Endothelial cell (in vitro differentiated cells): ENCODE data around the gene SALL3. TPM values are rescaled to one million over a fixed set of nuclear protein-coding genes. Genes with fewer than 3 reads are reported as not detected.

Experiments
- DNase-seq: peaks from one replicate; pipeline ENCODE4 v3.0.0; 2021; ENCODE audit warnings: low spot score
- H3K27ac Mint-ChIP-seq: one replicate; pipeline ENCODE4 v1.8.0; 2021; ENCODE audit warnings: mixed read lengths, inconsistent platforms; ENCODE audit not compliant: unreplicated experiment
- H3K27me3 Mint-ChIP-seq: one replicate; pipeline ENCODE4 v1.8.0; 2021; ENCODE audit warnings: mild to moderate bottlenecking, moderate library complexity, mixed read lengths, inconsistent platforms; ENCODE audit not compliant: unreplicated experiment
- H3K36me3 Mint-ChIP-seq: one replicate; pipeline ENCODE4 v1.8.0; 2021; ENCODE audit warnings: mild to moderate bottlenecking, low read depth, mixed read lengths, inconsistent platforms; ENCODE audit not compliant: unreplicated experiment
- H3K4me1 Mint-ChIP-seq: one replicate; pipeline ENCODE4 v1.8.0; 2021; ENCODE audit warnings: mild to moderate bottlenecking, mixed read lengths, inconsistent platforms; ENCODE audit not compliant: unreplicated experiment
- H3K4me3 Mint-ChIP-seq: one replicate; pipeline ENCODE4 v1.8.0; 2021; ENCODE audit warnings: mild to moderate bottlenecking, mixed read lengths, inconsistent platforms; ENCODE audit not compliant: unreplicated experiment
- H3K9me3 Mint-ChIP-seq: one replicate; pipeline ENCODE4 v1.8.0; 2021; ENCODE audit warnings: mixed read lengths, inconsistent platforms; ENCODE audit not compliant: unreplicated experiment
- total RNA-seq: library from RNA; stranded (reverse); fragmentation: NEBNext Ultra II Directional; extraction: Animal tissue kit (Norgen Biotek cat#: 25700); gene quantifications from one replicate; pipeline ENCODE4 v1.2.1, GENCODE V29; 2021; ENCODE audit not compliant: unreplicated experiment
- TF ChIP-seq, protein P1 (sequence below): fragments of 200-600 bp; sonication (generic); IDR thresholded peaks from one replicate; pipeline ENCODE4 v1.5.0; 2021; ENCODE audit warnings: antibody characterized with exemption; ENCODE audit not compliant: unreplicated experiment

The SALL3 gene
- total RNA-seq, 1 donor from 2014 or later = 2.5 TPM

DNA sequence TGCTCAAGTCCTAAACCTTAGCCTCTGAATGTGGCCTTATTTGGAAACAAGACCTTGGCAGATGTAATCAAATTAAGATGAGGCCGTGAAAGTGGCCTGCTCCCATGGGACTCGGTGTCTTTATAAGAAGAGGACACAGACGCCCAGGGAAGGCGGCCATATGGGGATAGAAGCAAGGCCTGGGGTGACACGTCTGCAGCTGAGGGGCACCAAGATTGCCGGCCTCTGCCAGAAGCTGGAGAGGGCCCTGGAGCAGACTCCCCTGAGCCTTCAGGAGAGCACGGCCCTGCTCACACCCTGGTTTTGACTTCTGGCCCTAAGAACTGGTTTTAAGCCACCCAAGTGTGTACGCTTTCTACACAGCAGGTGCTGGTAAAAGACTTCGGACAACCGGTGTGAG is 29.2 kb upstream of the SALL3 start:
- Mint-ChIP-seq H3K9me3 (peaks cover 47% of the 10 kb centered on the region), H3K4me3 (no peak overlapping the region), H3K4me1 (no peaks in the 10 kb centered on the region), H3K27ac (no peak overlapping the region), H3K36me3 (peaks cover 19% of the 10 kb centered on the region), H3K27me3 (peaks cover 10% of the 10 kb centered on the region)
- TF ChIP-seq, protein P1, sequence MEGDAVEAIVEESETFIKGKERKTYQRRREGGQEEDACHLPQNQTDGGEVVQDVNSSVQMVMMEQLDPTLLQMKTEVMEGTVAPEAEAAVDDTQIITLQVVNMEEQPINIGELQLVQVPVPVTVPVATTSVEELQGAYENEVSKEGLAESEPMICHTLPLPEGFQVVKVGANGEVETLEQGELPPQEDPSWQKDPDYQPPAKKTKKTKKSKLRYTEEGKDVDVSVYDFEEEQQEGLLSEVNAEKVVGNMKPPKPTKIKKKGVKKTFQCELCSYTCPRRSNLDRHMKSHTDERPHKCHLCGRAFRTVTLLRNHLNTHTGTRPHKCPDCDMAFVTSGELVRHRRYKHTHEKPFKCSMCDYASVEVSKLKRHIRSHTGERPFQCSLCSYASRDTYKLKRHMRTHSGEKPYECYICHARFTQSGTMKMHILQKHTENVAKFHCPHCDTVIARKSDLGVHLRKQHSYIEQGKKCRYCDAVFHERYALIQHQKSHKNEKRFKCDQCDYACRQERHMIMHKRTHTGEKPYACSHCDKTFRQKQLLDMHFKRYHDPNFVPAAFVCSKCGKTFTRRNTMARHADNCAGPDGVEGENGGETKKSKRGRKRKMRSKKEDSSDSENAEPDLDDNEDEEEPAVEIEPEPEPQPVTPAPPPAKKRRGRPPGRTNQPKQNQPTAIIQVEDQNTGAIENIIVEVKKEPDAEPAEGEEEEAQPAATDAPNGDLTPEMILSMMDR = no peak
- no peak for DNase-seq

- peaks cover 6% of the 10 kb centered on the region for H3K27me3 Mint-ChIP-seq
- no peak overlapping the region for H3K27ac Mint-ChIP-seq
- peaks cover 8% of the 10 kb centered on the region for H3K36me3 Mint-ChIP-seq
- no peak for DNase-seq
- peaks cover 33% of the 10 kb centered on the region for H3K9me3 Mint-ChIP-seq
- TF ChIP-seq, protein P1 = no peak
- no peak overlapping the region for H3K4me3 Mint-ChIP-seq
- H3K4me1 Mint-ChIP-seq = no peaks in the 10 kb centered on the region
Measured at GRCh38 chr18:78953566-78953965, 26.1 kb upstream of the SALL3 start.

GRCh38 chr18:78955051-78955450 is 24.6 kb upstream of the SALL3 start:
- no peak for DNase-seq
- Mint-ChIP-seq H3K9me3 (peaks cover 35% of the 10 kb centered on the region), H3K4me3 (no peak overlapping the region), H3K4me1 (no peaks in the 10 kb centered on the region), H3K27ac (no peak overlapping the region), H3K27me3 (peaks cover 6% of the 10 kb centered on the region), H3K36me3 (peaks cover 4% of the 10 kb centered on the region)
- TF ChIP-seq, protein P1 = no peak

- TF ChIP-seq, protein P1 = no peak
- H3K4me3 Mint-ChIP-seq = no peak overlapping the region
- no peak overlapping the region for H3K27ac Mint-ChIP-seq
- H3K36me3 Mint-ChIP-seq = no peaks in the 10 kb centered on the region
- DNase-seq = no peak
- H3K27me3 Mint-ChIP-seq = peaks cover 3% of the 10 kb centered on the region
- no peaks in the 10 kb centered on the region for H3K4me1 Mint-ChIP-seq
- peaks cover 30% of the 10 kb centered on the region for H3K9me3 Mint-ChIP-seq
Measured at GRCh38 chr18:78957140-78957539, 22.5 kb upstream of the SALL3 start.

GRCh38 chr18:78960709-78961108 is 18.9 kb upstream of the SALL3 start:
- no peak overlapping the region for H3K27ac Mint-ChIP-seq
- H3K4me1 Mint-ChIP-seq = no peaks in the 10 kb centered on the region
- no peak for DNase-seq
- H3K4me3 Mint-ChIP-seq = no peak overlapping the region
- peaks cover 8% of the 10 kb centered on the region for H3K36me3 Mint-ChIP-seq
- peaks cover 2% of the 10 kb centered on the region for H3K27me3 Mint-ChIP-seq
- peaks cover 30% of the 10 kb centered on the region for H3K9me3 Mint-ChIP-seq
- TF ChIP-seq, protein P1 = no peak
